ENCODE data around the gene DNAH14.
"Not testable (repeated sequence)": the region's sequence is repeated elsewhere in the genome, so short reads cannot be mapped to it uniquely, and the experiment has no call there.

DNAH14 gene

DNA sequence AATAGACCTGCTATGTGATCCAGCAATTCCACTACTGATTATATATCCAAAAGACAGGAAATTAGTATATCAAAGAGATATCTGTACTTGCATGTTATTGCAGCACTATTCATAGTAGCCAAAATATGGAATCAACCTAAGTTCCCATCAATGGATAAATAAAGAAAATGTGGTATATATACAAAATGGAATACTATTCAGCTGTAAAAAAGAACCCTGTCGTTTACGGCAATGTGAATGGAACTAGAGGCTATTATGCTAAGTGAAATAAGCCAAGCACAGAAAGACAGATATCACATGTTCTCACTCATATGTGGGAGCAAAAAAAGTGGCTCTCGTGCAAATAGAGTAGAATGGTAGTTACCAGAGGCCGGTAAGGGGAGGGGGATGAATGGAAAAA lies 9.2 kb downstream of the DNAH14 start (continued):
- TF ChIP-seq, protein P1, sequence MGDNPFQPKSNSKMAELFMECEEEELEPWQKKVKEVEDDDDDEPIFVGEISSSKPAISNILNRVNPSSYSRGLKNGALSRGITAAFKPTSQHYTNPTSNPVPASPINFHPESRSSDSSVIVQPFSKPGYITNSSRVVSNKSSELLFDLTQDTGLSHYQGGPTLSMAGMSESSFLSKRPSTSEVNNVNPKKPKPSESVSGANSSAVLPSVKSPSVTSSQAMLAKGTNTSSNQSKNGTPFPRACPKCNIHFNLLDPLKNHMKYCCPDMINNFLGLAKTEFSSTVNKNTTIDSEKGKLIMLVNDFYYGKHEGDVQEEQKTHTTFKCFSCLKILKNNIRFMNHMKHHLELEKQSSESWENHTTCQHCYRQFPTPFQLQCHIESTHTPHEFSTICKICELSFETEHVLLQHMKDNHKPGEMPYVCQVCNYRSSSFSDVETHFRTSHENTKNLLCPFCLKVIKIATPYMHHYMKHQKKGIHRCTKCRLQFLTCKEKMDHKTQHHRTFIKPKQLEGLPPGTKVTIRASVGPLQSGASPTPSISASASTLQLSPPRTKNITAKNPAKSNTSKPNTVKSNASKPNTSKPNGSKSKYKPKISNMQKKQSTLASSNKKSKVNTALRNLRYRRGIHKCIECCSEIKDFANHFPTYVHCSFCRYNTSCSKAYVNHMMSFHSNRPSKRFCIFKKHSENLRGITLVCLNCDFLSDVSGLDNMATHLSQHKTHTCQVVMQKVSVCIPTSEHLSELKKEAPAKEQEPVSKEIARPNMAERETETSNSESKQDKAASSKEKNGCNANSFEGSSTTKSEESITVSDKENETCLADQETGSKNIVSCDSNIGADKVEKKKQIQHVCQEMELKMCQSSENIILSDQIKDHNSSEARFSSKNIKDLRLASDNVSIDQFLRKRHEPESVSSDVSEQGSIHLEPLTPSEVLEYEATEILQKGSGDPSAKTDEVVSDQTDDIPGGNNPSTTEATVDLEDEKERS (tag by site-specific recombination; IDR thresholded peaks at IDR 0.05) = 0 out of 2 replicates have a peak, but pooled peaks have one; percentile 12

DNA sequence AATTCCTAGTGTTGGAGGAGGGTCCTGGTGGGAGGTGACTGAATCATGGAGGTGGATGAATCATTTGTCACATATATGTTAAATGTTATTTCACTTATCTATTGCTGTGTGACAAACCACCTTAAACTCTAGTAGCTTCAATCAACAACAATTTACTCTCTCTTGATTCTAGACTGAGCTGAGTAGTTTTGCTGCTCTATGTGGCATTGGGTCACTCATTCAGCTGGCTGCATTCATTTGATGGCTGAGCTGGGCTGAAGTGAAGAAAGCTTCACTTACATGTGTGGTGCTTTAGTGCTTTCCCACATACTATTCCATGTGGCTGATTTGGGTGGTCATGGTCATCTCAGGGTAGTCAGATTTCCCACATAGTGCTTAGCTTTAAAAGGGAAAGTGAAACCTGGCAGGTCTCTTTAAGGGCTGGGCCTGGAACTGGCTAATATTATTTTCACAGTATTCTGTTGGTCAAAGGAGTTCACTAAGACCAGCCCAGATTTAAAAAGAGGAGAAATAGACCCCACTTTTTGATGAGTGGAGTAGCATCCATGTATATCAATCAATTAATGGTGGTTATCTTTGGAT lies 10.5 kb downstream of the DNAH14 start:
- H3K4me1 ChIP-seq (ENCODE audit: control insufficient read depth, insufficient read depth, low read length) = no peaks in the 10 kb centered on the region
- POLR2A ChIA-PET = no interaction called here
- H3K9me3 ChIP-seq (ENCODE audit: control insufficient read depth, insufficient read depth, low read depth, low read length) = no peaks in the 10 kb centered on the region
- CTCF ChIA-PET = interaction anchor here (0.6 kb wide), 1 partner anchor 120 kb away, joined by 3 read pairs; no protein-coding TSS in a partner anchor
- no peaks in the 10 kb centered on the region for H3K36me3 ChIP-seq (ENCODE audit: control insufficient read depth in 2 of 2, insufficient read depth in 1 of 2, low read length in 2 of 2)
- TF ChIP-seq ZNF10 (tag by site-specific recombination; IDR thresholded peaks at IDR 0.05) (no peak), ZNF677 (tag by site-specific recombination; IDR thresholded peaks at IDR 0.05) (peak; percentile 86)
- no peak overlapping the region for H3K4me3 ChIP-seq (ENCODE audit: low read depth, low read length)
- no peak overlapping the region for H3K27ac ChIP-seq (ENCODE audit: extremely low read depth, low read depth, low read length)

DNA sequence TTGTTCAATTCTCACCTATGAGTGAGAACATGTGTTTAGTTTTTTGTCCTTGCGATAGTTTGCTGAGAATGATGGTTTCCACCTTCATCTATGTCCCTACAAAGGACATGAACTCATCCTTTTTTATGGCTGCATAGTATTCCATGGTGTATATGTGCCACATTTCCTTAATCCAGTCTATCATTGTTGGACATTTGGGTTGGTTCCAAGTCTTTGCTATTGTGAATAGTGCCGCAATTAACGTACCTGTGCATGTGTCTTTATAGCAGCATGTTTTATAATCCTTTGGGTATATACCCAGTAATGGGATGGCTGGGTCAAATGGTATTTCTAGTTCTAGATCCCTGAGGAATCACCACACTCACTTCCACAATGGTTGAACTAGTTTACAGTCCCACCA lies 11.3 kb downstream of the DNAH14 start:
- CTCF ChIA-PET; H3K36me3 ChIP-seq (ENCODE audit: control insufficient read depth in 2 of 2, insufficient read depth in 1 of 2, low read length in 2 of 2); POLR2A ChIA-PET; H3K27ac ChIP-seq (ENCODE audit: extremely low read depth, low read depth, low read length); H3K9me3 ChIP-seq (ENCODE audit: control insufficient read depth, insufficient read depth, low read depth, low read length); H3K4me1 ChIP-seq (ENCODE audit: control insufficient read depth, insufficient read depth, low read length); H3K4me3 ChIP-seq (ENCODE audit: low read depth, low read length): not testable (repeated sequence)
- TF ChIP-seq ZNF146 (tag by site-specific recombination; IDR thresholded peaks at IDR 0.05) = peak; percentile 86

DNA sequence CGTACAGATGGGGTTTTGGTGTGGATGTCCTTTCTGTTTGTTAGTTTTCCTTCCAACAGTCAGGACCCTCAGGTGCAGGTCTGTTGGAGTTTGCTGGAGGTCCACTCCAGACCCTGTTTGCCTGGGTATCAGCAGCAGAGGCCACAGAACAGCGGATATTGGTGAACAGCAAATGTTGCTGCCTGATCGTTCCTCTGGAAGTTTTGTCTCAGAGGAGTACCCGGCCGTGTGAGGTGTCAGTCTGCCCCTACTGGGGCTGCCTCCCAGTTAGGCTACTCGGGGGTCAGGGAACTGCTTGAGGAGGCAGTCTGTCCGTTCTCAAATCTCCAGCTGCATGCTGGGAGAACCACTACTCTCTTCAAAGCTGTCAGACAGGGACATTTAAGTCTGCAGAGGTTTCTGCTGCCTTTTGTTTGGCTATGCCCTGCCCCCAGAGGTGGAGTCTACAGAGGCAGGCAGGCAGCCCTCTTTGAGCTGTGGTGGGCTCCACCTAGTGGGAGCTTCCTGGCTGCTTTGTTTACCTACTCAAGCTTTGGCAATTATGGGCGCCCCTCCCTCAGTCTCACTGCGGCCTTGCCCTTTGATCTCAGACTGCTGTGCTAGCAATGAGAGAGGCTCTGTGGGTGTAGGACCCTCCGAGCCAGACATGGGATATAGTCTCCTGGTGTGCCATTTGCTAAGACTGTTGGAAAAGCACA lies 16.3 kb downstream of the DNAH14 start:
- H3K4me3 ChIP-seq (ENCODE audit: low read depth, low read length); POLR2A ChIA-PET; H3K27ac ChIP-seq (ENCODE audit: extremely low read depth, low read depth, low read length); H3K9me3 ChIP-seq (ENCODE audit: control insufficient read depth, insufficient read depth, low read depth, low read length); H3K4me1 ChIP-seq (ENCODE audit: control insufficient read depth, insufficient read depth, low read length); H3K36me3 ChIP-seq (ENCODE audit: control insufficient read depth in 2 of 2, insufficient read depth in 1 of 2, low read length in 2 of 2): not testable (repeated sequence)
- CTCF ChIA-PET = interaction anchor here (1.3 kb wide), 1 partner anchor 23 kb away, joined by 3 read pairs; no protein-coding TSS in a partner anchor

DNA sequence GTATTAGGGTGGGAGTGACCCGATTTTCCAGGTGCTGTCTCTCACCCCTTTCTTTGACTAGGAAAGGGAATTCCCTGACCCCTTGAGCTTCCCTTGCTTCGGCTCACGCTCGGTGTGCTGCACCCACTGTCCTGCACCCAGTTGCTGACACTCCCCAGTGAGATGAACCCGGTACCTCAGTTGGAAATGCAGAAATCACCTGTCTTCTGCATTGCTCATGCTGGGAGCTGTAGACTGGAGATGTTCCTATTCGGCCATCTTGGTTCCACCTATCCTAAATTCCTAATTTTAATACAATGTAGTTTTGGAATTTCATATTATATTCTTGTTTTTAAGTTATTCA lies 16.8 kb downstream of the DNAH14 start:
- POLR2A ChIA-PET = not testable (repeated sequence)
- CTCF ChIA-PET = interaction anchor here (1.3 kb wide), 1 partner anchor 23 kb away, joined by 3 read pairs; no protein-coding TSS in a partner anchor

DNA sequence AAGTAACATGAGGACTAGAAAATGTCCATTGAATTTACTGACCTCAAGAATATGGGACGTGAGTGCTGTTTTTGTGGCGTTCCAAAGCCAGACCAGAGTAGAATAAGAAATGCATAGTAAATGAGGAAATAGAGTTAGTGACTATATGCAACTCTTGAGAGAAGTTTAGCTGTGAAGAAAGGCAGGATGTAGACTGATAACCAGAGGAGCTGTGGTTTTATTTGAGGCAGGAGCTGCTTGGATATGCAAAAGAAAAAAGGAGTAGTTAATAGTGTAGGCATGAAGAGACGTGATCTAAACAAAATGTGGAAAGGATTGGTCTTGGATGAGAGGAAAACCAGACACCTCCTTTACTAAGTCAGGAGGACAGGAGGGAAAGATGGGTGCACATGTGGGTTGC lies 28.2 kb downstream of the DNAH14 start:
- Histone ChIP-seq H3K4me1 (ENCODE audit: control insufficient read depth, insufficient read depth, low read length) (no peaks in the 10 kb centered on the region), H3K4me3 (ENCODE audit: low read depth, low read length) (no peak overlapping the region), H3K27ac (ENCODE audit: extremely low read depth, low read depth, low read length) (no peak overlapping the region), H3K9me3 (ENCODE audit: control insufficient read depth, insufficient read depth, low read depth, low read length) (no peaks in the 10 kb centered on the region), H3K36me3 (ENCODE audit: control insufficient read depth in 2 of 2, insufficient read depth in 1 of 2, low read length in 2 of 2) (peaks cover 18 to 46% of the 10 kb centered on the region in 2 experiments)
- POLR2A ChIA-PET = no interaction called here
- TF ChIP-seq ZNF624 (tag by site-specific recombination; IDR thresholded peaks at IDR 0.05) (no peak), KLF9 (tag by site-specific recombination; IDR thresholded peaks at IDR 0.05; ENCODE audit: low read depth) (no peak), GLIS2 (tag by site-specific recombination; IDR thresholded peaks at IDR 0.05) (no peak)
- CTCF ChIA-PET = interaction anchor here (0.5 to 0.6 kb wide), 2 partner anchors 424 to 1875 kb away, joined by 3 read pairs; no protein-coding TSS in a partner anchor

More for the DNA sequence above, 16.8 kb downstream of the DNAH14 start:
- not testable (repeated sequence) for H3K27ac ChIP-seq (ENCODE audit: extremely low read depth, low read depth, low read length); H3K9me3 ChIP-seq (ENCODE audit: control insufficient read depth, insufficient read depth, low read depth, low read length); H3K4me3 ChIP-seq (ENCODE audit: low read depth, low read length); H3K4me1 ChIP-seq (ENCODE audit: control insufficient read depth, insufficient read depth, low read length); H3K36me3 ChIP-seq (ENCODE audit: control insufficient read depth in 2 of 2, insufficient read depth in 1 of 2, low read length in 2 of 2)
